H1 (cell line): ENCODE measurements around the gene ETV7. TPM values are rescaled to one million over a fixed set of nuclear protein-coding genes. Genes with fewer than 3 reads are reported as not detected.

Source experiments
- BRCA1 ChIP-seq: IDR thresholded peaks from 2 replicates; pipeline ENCODE4 v1.6.1; 2012; ENCODE audit warnings: low read depth, low read length, improper control_type of control experiment
- EGR1 ChIP-seq: IDR thresholded peaks from 2 replicates; pipeline ENCODE4 v1.6.1; 2011; ENCODE audit warnings: low read depth, low read length, borderline replicate concordance
- KDM4A ChIP-seq: IDR thresholded peaks from one replicate; pipeline ENCODE4 v1.7.1; 2012; ENCODE audit warnings: low read depth, mild to moderate bottlenecking, moderate library complexity, low read length, inconsistent platforms; ENCODE audit not compliant: severe bottlenecking
- PHF8 ChIP-seq: fragments of 200-600 bp; sonication (generic); conservative IDR thresholded peaks from 2 replicates; pipeline ENCODE4 v1.7.1; 2012; ENCODE audit warnings: low read depth, mild to moderate bottlenecking, inconsistent platforms, low read length, moderate library complexity
- SIX5 ChIP-seq: IDR thresholded peaks from 2 replicates; pipeline ENCODE4 v1.6.1; 2011; ENCODE audit warnings: mild to moderate bottlenecking, low read depth, low read length
- SUZ12 ChIP-seq: fragments of 200-600 bp; sonication (generic); IDR thresholded peaks from 2 replicates; pipeline ENCODE4 v1.6.1; 2012; ENCODE audit warnings: mild to moderate bottlenecking, inconsistent platforms, low read length, moderate library complexity, mixed read lengths
- polyA plus RNA-seq, 7 experiments: library from polyadenylated mRNA; depleted of rRNA in 3 of 7; stranded (reverse) in 5 of 7; unstranded in 2 of 7; fragments of >200 nt in 5 of 7; fragments of 200-250 nt in 2 of 7; gene quantifications; 1 replicate in 5 of 7; 2 replicates in 1 of 7; 4 replicates in 1 of 7; pipeline versions ENCODE4 v1.2.1 to v1.2.3, GENCODE V29; 2011 to 2013; ENCODE audit warnings: missing spikeins in 2 of 7, mixed read lengths in 2 of 7
- total RNA-seq: library from RNA; stranded (reverse); fragmentation: NEBNext Ultra II Directional; extraction: Animal tissue kit (Norgen Biotek cat#: 25700); gene quantifications from 2 replicates; pipeline ENCODE4 v1.2.1, GENCODE V29; 2021

Gene ETV7
- total and polyA plus RNA-seq, 2 of the 8 experiments (the other 6 are each of a cell fraction or from before 2014, with no cell fraction given) = 0.54 to 2.4 TPM

DNA sequence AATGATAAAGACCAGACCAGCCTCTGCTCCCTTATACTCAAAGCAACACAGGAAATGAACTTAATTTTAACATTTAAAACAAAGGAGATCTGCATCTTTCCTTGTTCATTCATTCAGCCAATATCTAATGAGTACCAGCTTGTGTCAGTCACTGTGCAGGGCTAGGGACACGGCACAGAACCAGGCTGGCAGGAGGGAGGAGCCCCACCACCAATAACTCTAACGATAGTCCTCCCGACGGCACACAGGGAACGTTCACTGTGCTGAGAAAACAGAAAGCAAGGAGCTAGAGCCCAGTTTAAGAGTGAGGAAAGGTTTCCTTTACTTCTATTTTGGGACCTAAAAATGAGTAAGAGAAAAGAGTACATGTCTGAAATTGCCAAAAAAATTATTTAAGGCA, 9.9 kb downstream of the ETV7 start (continued):
- TF ChIP-seq SUZ12 = no peak
- no peak for TF ChIP-seq KDM4A
- no peak for TF ChIP-seq BRCA1
- no peak for TF ChIP-seq SIX5
- TF ChIP-seq PHF8 = no peak
- no peak for TF ChIP-seq EGR1
